Panc1 (cell line): ENCODE measurements around the gene NETO1. TPM values are rescaled to one million over a fixed set of nuclear protein-coding genes. Genes with fewer than 3 reads are reported as not detected.

ENCODE experiments used
- ATAC-seq: fragments of 200-7000 bp; cut with Tn5 transposase; 2 replicates; pipeline ENCODE4 v1.9.1; 2020; ENCODE audit warnings: mild to moderate bottlenecking, moderate library complexity
- BruUV-seq: library from RNA; stranded (reverse); fragments of 400-500 nt; replicated peaks from 2 replicates; lab custom pipeline; 2021; lab: Mats Ljungman, UMichigan
- CTCF ChIA-PET: fragments of 300-600 bp; sonication (Branson Sonifier 250); formaldehyde crosslinking; loops from one replicate; lab custom pipeline; 2022; ENCODE audit warnings: antibody characterized with exemption; lab: Charles Lee
- POLR2A ChIA-PET: fragments of 300-600 bp; sonication (Branson Sonifier 250); formaldehyde crosslinking; loops from one replicate; lab custom pipeline; 2022; ENCODE audit warnings: antibody characterized with exemption; lab: Charles Lee
- DNase-seq: peaks from one replicate; pipeline ENCODE4 v3.0.0-alpha.2; 2010; ENCODE audit warnings: low read depth, low spot score
- H3K27ac ChIP-seq: 2 replicates; pipeline ENCODE4 v1.5.1; 2011; ENCODE audit warnings: mild to moderate bottlenecking, low read length, inconsistent platforms
- H3K27me3 ChIP-seq: fragments of 200-500 bp; sonication (Bioruptor generic); 2 replicates; pipeline ENCODE4 v1.6.0; 2014; ENCODE audit warnings: low read length, inconsistent platforms; ENCODE audit not compliant: control insufficient read depth, insufficient read depth
- H3K36me3 ChIP-seq: fragments of 200-500 bp; sonication (Bioruptor generic); 2 replicates; pipeline ENCODE4 v1.5.1; 2014; ENCODE audit warnings: inconsistent platforms, mild to moderate bottlenecking, low read length, moderate library complexity; ENCODE audit not compliant: control insufficient read depth, insufficient read depth
- H3K4me1 ChIP-seq: 2 replicates; pipeline ENCODE4 v1.5.1; 2011; ENCODE audit warnings: inconsistent platforms, mild to moderate bottlenecking, low read length, moderate library complexity; ENCODE audit not compliant: control insufficient read depth, insufficient read depth
- H3K4me3 ChIP-seq, 2 experiments: 2 replicates each; pipeline ENCODE4 v1.5.1; 2011 to 2012; ENCODE audit warnings: low read depth in 2 of 2, low read length in 2 of 2, mild to moderate bottlenecking in 2 of 2, inconsistent platforms in 1 of 2, moderate library complexity in 1 of 2
- H3K9me3 ChIP-seq: fragments of 200-500 bp; sonication (Bioruptor generic); 2 replicates; pipeline ENCODE4 v1.5.1; 2014; ENCODE audit warnings: low read depth, mild to moderate bottlenecking, inconsistent platforms, low read length, moderate library complexity; ENCODE audit not compliant: control insufficient read depth, insufficient read depth
- CTCF ChIP-seq: fragments of 450-650 bp; IDR thresholded peaks from 2 replicates; pipeline ENCODE4 v1.5.1; 2017; ENCODE audit warnings: mild to moderate bottlenecking
- POLR2AphosphoS5 ChIP-seq: IDR thresholded peaks from 2 replicates; pipeline ENCODE4 v1.6.1; 2012; ENCODE audit warnings: mild to moderate bottlenecking, low read depth, low read length, moderate library complexity
- SIN3A ChIP-seq: IDR thresholded peaks from 2 replicates; pipeline ENCODE4 v1.6.1; 2012; ENCODE audit warnings: low read depth, mild to moderate bottlenecking, low read length, moderate library complexity, borderline replicate concordance; ENCODE audit not compliant: insufficient read depth
- TCF7L2 ChIP-seq: IDR thresholded peaks from 2 replicates; pipeline ENCODE4 v1.6.1; 2011; ENCODE audit warnings: mild to moderate bottlenecking, low read depth, low read length, inconsistent platforms
- in situ Hi-C: cut with HindIII; loops from 2 replicates; pipeline ENCODE4 v1.10.0; 2016; ENCODE audit warnings: low sequenced_read_pairs, low pct_unique_long_range_greater_than_20kb
- intact Hi-C: fragments of 100-400 bp; cut with micrococcal nuclease; formaldehyde crosslinking; loops from one replicate; pipeline ENCODE4 v1.10.0; 2022; ENCODE audit not compliant: unreplicated experiment
- total RNA-seq: library from RNA; stranded (reverse); gene quantifications from one replicate; pipeline ENCODE4 v1.2.1, GENCODE V29; 2021; ENCODE audit not compliant: unreplicated experiment
- TF ChIP-seq, protein P1 (sequence below), 2 experiments: IDR thresholded peaks; 2 replicates each; pipeline ENCODE4 v1.6.1; 2011 to 2012; ENCODE audit warnings: low read depth in 2 of 2, control low read depth in 1 of 2, low read length in 1 of 2, mild to moderate bottlenecking in 1 of 2, moderate library complexity in 1 of 2; ENCODE audit not compliant: insufficient read depth in 1 of 2

NETO1 gene
- total RNA-seq, 1 experiment from 2014 or later, result not detected

DNA sequence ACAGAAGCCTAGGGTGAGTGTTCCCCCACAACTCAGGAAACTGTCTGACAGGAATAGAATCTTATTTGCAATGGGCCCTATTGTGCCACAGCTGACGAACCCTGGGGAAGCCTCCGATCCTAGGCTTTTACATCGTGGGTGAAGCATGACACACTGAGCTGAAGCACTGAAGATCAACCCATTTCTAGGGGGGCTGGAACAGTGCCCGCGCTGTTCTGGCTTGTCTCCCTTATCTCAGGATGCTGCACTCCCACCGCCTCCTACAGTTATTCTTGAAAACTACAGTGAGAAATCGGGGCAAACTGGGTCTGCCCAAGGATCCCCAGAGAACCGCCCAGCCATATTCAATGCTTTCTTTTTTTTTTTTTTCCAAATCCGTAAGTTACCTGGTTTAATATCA, 41.1 kb downstream of the NETO1 start:
- BruUV-seq, result no TSS peak
- no peak overlapping the region for H3K4me3 ChIP-seq
- POLR2A ChIA-PET, result no interaction called here
- no peaks in the 10 kb centered on the region for H3K27me3 ChIP-seq
- no peaks in the 10 kb centered on the region for H3K36me3 ChIP-seq
- no peak for ATAC-seq
- no peaks in the 10 kb centered on the region for H3K4me1 ChIP-seq
- H3K27ac ChIP-seq, result no peak overlapping the region
- intact Hi-C loops (no loop called here), in situ Hi-C loops (no loop called here)
- TF ChIP-seq POLR2AphosphoS5 (no peak), TCF7L2 (no peak), CTCF (no peak), SIN3A (no peak)
- TF ChIP-seq, protein P1, sequence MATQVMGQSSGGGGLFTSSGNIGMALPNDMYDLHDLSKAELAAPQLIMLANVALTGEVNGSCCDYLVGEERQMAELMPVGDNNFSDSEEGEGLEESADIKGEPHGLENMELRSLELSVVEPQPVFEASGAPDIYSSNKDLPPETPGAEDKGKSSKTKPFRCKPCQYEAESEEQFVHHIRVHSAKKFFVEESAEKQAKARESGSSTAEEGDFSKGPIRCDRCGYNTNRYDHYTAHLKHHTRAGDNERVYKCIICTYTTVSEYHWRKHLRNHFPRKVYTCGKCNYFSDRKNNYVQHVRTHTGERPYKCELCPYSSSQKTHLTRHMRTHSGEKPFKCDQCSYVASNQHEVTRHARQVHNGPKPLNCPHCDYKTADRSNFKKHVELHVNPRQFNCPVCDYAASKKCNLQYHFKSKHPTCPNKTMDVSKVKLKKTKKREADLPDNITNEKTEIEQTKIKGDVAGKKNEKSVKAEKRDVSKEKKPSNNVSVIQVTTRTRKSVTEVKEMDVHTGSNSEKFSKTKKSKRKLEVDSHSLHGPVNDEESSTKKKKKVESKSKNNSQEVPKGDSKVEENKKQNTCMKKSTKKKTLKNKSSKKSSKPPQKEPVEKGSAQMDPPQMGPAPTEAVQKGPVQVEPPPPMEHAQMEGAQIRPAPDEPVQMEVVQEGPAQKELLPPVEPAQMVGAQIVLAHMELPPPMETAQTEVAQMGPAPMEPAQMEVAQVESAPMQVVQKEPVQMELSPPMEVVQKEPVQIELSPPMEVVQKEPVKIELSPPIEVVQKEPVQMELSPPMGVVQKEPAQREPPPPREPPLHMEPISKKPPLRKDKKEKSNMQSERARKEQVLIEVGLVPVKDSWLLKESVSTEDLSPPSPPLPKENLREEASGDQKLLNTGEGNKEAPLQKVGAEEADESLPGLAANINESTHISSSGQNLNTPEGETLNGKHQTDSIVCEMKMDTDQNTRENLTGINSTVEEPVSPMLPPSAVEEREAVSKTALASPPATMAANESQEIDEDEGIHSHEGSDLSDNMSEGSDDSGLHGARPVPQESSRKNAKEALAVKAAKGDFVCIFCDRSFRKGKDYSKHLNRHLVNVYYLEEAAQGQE (IDR thresholded peaks at IDR 0.05; ENCODE audit: insufficient read depth in 1 of 2, low read depth in 2 of 2, low read length in 1 of 2), result no peak
- no peaks in the 10 kb centered on the region for H3K9me3 ChIP-seq
- CTCF ChIA-PET, result no interaction called here
- no peak for DNase-seq

GRCh38 chr18:72823345-72823744, 44.4 kb downstream of the NETO1 start:
- ATAC-seq (no peak), DNase-seq (no peak)
- H3K9me3 ChIP-seq, result no peaks in the 10 kb centered on the region
- no peaks in the 10 kb centered on the region for H3K36me3 ChIP-seq
- no TSS peak for BruUV-seq
- ChIA-PET CTCF (no interaction called here), POLR2A (no interaction called here)
- in situ Hi-C loops (no loop called here), intact Hi-C loops (no loop called here)
- no peaks in the 10 kb centered on the region for H3K27me3 ChIP-seq
- TF ChIP-seq POLR2AphosphoS5, result no peak
- no peak for TF ChIP-seq SIN3A
- TF ChIP-seq, protein P1 (IDR thresholded peaks at IDR 0.05; ENCODE audit: insufficient read depth in 1 of 2, low read depth in 2 of 2, low read length in 1 of 2), result no peak
- TF ChIP-seq CTCF, result no peak
- no peak for TF ChIP-seq TCF7L2
- H3K4me1 ChIP-seq, result no peaks in the 10 kb centered on the region
- H3K4me3 ChIP-seq, result no peak overlapping the region
- no peak overlapping the region for H3K27ac ChIP-seq
